Measurements from ENCODE around the gene CDHR2.

CDHR2 gene

DNA sequence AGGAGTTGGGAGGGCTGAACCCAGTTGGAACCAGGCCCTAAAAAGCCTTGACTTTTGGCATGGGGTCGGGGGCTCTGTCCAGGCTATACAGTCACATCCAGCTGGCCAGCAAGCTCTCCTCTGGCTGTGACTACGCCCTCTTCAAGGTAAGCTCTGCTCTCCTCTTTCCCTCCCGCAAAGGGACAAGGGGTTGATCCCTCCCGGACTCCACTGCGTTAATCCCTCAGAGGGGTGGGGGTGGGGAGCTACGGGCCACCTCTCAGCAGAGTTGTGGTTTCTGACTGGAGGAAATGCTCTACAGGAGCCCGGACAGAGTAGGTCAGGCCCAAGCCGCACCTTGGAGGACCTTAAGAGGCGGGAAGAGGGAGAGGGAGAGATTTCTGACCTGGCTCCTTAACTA, 95.2 kb downstream of the CDHR2 start:
- TF ChIP-seq, protein P1, sequence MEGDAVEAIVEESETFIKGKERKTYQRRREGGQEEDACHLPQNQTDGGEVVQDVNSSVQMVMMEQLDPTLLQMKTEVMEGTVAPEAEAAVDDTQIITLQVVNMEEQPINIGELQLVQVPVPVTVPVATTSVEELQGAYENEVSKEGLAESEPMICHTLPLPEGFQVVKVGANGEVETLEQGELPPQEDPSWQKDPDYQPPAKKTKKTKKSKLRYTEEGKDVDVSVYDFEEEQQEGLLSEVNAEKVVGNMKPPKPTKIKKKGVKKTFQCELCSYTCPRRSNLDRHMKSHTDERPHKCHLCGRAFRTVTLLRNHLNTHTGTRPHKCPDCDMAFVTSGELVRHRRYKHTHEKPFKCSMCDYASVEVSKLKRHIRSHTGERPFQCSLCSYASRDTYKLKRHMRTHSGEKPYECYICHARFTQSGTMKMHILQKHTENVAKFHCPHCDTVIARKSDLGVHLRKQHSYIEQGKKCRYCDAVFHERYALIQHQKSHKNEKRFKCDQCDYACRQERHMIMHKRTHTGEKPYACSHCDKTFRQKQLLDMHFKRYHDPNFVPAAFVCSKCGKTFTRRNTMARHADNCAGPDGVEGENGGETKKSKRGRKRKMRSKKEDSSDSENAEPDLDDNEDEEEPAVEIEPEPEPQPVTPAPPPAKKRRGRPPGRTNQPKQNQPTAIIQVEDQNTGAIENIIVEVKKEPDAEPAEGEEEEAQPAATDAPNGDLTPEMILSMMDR (IDR thresholded peaks at IDR 0.05; ENCODE audit: borderline replicate concordance, control extremely low read depth, extremely low read depth, insufficient read depth, missing control alignments): no peak
- no peak for DNase-seq (ENCODE audit: low spot score)
- in situ Hi-C loops (cut with MboI; ENCODE audit: low sequenced_read_pairs, unreplicated experiment): no loop called here

DNA sequence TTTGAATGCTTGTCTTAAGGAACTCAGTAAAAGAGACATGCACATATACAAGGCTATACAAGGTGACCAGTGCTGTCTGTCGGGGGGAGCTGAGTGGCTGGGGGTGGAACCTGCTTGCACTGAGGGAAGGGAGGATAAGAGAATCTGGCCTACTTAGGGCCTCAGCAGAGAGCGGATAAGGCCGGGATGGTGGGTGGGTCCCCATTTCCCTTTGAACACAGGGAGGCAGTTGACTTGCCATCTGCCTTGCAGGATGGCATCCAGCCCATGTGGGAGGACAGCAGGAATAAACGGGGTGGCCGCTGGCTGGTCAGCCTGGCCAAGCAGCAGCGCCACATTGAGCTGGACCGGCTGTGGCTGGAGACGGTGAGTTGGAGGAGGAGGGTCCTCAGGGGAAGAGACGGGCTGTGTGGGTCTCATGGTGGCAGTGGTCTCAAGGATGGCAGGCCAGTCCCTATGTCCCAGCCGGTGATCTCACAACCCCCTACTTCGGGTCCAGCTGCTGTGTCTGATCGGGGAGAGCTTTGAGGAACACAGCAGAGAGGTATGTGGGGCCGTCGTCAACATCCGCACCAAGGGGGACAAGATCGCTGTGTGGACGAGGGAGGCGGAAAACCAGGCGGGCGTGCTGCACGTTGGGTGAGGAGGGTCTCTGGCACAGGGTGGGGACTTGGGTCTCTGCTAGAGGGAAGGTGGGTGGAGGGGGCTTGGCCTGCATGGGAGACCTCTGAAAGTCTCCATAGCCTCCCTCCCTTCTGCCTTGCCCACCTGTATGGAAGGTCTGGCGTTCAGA, 95.9 kb downstream of the CDHR2 start:
- no peak for DNase-seq (ENCODE audit: low spot score)
- in situ Hi-C loops (cut with MboI; ENCODE audit: low sequenced_read_pairs, unreplicated experiment): no loop called here
- TF ChIP-seq, protein P1 (IDR thresholded peaks at IDR 0.05; ENCODE audit: borderline replicate concordance, control extremely low read depth, extremely low read depth, insufficient read depth, missing control alignments): no peak

Measured in GM13976 (cell line).